Measurements from ENCODE around the gene ULK4.

Gene ULK4

DNA sequence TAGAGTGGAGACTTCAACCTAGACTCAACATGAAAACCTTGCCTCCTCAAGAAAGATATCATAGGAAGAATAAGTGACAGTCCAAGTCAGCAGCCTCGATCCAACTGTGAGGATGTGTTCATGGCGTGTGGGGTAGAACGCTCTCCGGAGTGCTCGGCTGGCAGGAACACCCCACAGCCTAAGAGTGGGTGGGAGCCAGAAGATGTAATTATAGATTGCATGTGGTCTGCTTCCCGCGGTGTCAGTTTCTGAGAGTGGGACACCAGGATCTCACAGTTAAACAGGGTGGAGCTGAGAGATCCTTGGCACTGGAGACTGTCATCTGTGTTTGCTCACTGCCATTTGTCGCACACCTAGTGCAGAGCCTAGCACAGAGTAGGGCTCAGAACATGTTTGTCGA is 604.6 kb downstream of the ULK4 start:
- DNase-seq (ENCODE audit: low spot score) = no peak

DNA sequence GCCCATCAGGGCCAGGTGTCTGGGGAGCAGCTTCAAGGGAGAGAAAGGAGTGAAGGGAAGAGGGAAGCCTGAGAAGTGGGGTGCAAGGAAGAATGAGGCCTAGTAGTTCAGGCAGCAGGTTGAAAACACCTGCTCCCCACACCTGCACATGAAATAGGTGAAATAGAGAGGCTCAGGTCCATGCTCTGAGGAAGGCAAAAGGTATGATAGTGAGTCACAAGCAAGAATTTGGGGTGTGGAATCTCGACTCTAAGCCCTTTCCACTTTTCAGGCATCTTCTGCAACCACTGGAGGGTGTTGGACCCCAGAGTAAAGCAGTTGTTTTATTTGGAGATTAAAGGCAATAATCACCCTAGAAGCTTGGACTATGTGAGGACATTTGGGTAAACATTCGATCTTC is 605.1 kb downstream of the ULK4 start:
- DNase-seq (ENCODE audit: low spot score) = no peak

DNA sequence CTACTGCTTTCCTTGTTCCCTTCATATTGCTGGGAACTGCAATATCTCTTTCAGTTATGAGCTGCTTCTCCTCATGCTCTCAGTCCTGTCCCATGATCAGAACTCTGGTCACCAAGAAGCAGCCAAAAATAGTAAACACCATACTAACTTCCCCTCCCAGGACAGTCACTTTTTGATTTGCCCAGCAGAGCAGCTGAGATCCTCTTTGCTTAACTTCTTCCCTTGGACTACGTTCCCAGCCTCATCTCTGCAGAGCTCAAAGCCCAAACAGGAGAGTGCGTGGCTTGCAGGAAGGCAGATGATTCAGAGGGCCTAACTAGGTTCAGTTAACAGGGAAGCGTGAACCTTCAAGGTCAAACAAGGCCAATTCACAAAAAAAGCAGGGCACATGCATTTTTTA is 609.4 kb downstream of the ULK4 start:
- DNase-seq (ENCODE audit: low spot score) = no peak

DNA sequence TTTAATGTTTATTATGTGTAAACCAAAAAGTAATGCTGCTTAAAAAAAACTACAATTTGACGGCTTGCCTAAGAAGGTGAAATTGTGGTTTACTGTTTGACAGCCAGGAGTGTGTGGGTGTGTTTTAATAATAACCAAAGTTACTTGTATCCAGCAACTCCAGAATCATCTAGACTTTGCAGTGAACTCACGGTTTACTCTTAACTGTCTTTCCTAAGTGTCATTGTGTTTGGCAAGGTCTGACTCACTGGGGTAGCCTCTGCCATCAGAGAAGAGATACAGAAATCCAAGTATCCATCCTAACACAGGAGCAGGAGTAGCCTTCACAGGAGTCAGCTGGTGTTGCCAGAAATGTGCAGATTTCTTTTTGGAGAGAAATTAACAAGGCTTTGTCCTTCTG is 611.5 kb downstream of the ULK4 start:
- no peak for DNase-seq (ENCODE audit: low spot score)

DNA sequence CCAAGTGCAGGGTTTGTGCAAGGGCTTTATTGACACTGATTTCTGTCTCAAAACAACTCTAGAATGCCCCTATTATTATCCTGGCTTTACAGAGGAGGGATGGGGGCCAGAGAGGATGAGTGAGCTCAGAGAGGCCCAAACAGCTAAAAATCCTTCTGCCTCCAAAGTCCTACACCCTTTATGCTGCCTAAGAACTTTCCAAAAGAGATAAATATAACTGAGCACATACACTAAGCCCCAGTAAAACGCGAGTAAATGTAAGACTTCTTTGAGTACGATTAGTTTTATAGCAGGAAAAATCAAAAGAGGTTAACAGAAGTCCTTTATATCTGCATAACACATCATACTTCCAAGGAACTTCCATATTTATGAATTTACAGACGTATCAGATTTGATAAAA is 613.5 kb downstream of the ULK4 start:
- DNase-seq (ENCODE audit: low spot score) = no peak

DNA sequence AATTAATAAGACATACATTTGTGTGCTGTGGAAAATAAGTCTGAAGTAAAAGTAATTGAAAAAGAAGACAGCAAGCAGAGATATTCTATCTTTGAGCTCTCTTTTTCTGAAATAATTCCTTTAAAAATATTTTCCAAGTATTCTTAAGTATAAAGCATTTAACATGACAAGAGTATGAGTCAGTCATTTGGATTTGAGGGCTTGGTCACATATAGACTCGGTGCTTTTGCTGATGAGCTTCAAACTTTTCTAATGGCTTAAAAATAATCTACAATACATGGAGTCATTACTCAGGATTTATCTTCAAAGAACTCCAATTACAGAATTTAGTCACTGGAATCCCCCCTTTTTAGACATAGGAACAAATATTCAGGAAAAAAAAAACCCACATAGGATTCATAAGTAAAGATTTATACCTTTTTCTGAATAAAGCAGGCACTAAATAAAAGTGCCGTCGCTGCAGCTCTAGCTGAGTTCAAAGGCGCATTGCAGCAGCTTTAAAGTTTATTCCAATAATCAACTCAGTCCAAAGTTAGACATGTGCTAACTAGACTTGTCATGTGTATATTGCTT is 615.1 kb downstream of the ULK4 start:
- DNase-seq (ENCODE audit: low spot score) = no peak

DNA sequence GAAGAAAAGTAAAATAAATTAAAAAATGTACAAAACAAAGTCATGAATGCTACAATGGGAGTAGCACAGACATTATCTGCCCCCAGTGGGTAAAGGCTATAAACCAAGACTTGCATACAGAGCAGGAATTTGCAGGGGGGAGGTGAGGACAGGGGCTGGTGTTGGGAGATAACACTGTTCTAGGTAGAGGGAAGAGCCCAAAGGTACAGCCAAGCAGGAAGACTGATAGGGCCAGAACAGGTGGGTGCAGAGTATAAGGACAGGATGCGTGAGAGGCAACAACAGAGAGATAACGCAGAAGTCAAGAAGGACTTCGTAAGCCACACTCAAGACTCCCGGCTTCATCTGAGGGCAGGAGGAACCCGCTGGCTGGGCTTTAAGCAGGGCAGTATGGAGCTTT is 616.1 kb downstream of the ULK4 start:
- DNase-seq (ENCODE audit: low spot score) = no peak

DNA sequence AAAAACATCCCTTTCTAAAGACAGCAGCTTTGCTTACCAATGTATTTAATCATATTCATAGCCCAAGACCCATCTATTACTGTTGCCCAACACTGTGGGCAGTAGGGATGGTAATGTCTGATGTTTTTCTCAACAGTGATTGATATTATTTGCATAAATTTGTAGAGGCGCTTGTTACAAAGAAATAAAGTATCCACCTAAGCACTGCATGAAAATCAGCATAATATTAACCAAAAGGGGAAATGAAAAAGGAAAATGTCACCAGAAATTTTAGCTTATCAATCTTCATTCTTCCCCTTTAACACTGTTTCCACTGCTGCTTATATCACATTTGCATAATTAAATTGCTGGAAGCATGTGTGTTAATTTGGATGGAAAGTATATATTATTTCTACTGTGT is 622.1 kb downstream of the ULK4 start:
- no peak for DNase-seq (ENCODE audit: low spot score)

DNA sequence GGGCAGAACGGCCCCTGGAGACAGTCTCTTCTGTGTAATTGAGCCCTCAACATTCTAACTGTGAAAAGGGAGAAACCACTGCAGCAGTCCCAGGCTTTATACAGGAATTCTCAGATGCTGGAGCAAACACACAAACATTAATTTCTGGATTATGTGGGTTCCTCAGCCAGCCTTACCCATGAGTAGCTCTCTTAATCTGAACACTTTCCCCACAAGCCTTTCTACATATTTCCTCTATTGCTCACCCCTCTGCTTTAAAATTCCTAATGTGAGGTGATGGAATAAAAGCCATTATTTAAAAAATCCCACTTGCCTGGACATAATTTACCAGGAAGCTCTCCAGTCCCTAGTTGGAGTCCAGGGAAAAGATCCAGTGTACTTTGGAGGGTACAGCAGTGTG is 623.6 kb downstream of the ULK4 start:
- no peak for DNase-seq (ENCODE audit: low spot score)

DNA sequence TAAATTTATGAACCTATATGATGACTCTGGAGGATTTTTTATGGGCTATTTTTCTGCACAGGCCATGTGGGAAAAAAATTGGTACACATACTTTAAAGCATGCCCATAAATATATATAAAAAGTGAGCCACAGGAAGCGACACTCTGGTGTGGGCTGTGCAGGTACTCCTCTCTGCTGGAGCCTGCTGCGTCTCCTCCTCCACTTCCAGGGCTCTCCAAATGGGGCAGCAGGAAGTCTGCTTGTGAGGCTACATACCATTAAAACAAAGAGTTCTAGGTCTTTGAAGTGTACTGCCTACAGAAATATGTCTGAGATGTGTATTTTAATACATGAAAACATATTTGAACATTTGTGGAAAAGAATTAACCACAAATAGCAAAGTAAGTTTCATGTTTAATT is 627.5 kb downstream of the ULK4 start:
- no peak for DNase-seq (ENCODE audit: low spot score)

DNA sequence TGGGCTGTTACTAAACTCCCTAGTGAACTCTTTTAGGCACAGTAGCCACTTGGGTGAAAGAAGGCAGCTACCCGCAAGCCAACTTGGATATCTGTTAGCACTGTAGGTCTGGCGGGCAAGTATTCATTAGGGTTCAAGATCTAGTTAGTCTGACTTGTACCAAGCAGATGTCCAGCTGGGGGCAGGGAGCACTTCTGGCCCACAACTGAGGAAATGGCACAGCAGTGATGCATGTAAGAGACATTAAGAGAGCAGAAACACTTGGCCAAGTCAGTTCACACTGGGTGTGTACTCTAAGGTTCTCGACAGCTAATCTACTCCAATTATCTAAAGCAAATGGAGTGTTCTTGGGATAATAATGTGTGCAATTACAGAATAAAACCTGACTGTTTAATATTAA is 630.9 kb downstream of the ULK4 start:
- no peak for DNase-seq (ENCODE audit: low spot score)

DNA sequence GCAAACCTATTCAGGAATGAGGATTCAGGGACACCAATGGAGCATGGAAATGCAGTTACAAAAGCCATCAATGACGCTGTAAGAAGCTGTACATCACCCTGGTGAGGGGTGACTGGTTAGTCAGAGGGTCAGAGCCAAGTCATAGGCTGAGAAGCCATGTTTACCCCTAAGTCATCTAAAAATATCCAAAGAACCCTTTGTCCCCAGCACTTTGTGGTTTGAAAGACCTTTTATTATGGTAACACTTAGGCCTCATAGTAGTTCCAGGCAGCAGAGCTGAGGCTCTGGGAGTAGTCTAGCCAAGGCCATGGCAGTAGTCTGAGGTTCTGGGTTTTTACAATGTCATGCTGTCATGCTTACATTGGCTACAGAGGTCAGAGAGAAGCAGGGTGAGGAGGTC is 631.4 kb downstream of the ULK4 start:
- no peak for DNase-seq (ENCODE audit: low spot score)

DNA sequence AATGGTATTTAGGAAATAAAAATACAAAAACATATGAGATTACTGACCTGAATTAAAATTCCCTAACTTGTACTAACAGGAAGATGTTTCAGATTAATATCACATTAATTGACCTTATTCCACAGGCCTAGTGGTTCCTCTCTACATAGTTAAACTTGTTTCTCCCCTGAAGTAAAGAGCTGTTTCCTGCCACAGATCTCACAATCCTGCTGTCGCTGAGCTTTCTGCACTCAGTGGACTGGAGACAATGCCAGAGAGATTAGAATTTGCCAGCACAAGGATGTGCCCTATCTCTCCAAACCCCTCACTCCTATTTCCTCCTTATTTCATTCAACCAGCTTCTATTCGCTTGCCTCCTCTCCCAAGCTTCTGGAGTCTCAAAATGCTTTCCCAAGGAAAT is 632.0 kb downstream of the ULK4 start:
- DNase-seq (ENCODE audit: low spot score) = no peak

DNA sequence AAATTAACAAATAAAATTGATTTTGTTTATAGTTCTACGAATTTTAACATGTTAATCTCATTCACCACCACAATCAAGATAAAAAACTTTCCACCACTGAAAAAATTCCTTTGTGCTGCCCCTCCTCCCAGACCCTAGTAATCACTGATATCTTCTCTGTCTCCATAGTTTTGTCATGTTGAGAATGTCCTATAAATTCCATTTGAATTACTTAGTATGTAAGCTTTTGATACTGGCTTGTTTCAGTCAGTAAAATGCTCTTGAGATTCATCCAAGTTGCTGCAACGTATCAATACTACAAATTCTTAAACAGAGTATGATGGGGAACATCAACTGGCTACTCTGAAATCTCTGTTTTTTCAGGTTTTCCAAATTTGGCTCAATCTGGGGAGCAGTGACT is 633.0 kb downstream of the ULK4 start:
- no peak for DNase-seq (ENCODE audit: low spot score)

DNA sequence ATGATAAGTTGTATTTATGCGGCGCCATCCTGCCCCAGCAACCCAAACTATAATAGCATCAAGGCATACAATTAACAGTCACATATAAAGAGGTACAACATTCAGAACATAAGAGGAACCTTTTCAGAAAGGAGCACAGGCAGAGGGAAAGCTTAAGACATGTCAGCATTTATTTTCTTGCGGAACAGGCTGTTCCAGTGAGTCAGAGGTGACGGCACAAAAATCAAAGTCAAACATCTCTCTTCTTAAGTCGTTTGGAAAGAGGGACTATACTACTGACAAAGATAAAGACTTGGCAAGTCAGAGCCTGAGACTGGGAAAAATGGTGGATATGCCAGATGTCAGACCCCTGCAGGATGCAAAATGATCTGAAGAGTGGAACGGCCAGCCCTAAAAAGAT is 634.2 kb downstream of the ULK4 start:
- DNase-seq (ENCODE audit: low spot score) = no peak

DNA sequence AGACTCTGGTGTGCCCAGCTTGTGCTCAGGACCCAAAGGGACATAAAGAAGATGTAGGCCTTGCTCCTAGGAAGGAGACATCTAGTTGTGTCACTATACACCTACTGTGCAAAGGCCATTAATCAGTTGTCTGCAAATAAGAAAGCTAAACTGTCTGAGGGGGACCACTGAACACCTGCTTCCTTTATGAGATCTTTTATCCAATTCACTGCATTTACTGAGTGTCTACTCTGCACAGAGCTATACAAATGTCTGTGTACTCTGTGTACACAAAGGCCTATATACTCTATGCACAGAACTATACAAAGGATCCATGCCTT is 637.8 kb downstream of the ULK4 start:
- DNase-seq (ENCODE audit: low spot score) = no peak

DNA sequence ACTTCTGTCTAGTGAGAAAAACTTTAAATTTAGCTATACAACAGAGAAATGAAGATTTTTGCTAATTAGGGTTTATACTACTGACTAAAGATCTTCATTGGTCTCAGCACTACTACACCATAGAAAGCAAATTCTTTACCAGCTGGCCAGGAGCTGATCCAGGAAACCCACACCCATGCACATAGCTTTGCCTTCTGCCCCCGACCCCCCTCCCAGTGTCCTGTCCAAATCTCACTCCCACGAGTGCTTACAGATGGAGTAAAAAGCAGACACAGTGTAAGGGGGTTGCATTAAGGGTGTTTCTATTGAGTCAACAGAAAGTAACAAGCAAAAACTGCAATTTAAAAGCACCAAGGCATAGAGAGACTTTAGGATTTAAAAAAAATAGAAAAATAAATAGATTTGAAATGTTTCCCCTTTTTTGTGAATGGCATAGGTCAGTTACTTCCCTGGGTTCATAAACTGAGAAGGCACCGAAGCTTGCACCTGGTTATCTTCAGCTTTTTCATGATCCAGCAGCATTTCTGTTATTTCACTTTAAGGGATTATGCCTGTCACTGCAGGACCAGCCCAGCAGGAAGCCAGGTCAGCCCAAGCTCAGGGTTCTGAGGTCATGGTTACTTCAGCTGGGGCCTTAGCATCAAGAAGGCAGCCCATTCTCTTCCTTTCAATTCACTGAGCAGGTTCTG is 638.3 kb downstream of the ULK4 start:
- no peak for DNase-seq (ENCODE audit: low spot score)

DNA sequence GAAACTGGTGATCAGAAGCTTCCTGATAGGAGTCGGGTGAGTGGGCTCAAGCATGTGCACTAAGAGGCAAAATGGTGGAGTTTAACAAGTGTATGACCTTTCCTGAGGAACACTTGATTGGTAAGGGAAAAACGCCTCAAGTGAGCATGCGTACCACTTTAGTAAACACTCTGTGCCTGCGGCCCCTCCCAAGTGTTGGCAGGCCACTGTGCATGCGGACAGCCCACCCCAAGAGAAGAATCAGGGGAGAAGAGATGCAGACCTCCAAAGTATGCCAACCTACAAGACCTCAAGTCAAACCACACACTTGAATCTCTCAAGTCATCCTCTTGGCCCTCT is 640.3 kb downstream of the ULK4 start:
- no peak for DNase-seq (ENCODE audit: low spot score)

DNA sequence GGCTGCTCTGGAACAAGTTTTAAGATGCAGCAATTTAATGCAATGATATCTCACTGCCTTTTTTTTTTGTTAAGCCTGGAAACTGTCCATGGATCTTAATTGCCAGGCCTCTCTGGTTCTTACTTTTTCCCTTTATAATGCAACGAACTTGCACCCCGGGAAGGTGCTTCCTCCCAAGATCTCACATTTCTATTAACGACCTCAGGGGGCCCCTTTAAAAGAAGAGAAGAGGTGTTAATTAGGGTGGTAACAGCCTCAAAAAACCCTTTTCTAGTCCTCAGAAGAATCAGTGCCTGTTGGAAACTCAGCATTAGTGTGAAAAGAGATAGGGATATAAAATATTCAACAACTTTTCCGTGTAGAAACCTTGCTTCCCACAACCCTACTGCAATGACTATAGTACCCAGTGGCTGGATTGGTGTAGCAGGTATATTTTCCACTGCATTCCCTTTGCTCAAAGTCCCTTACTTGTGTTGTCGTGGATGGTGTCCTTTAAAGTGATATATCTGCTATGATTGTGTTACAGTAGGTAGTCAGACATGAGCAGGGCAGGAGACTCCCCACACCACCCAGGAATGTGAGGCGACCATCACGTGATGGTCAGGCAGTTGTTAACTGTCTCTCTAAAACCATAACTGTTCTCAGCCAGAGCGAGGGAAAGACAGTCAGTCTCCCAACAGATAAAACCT is 640.8 kb downstream of the ULK4 start:
- DNase-seq (ENCODE audit: low spot score) = no peak

DNA sequence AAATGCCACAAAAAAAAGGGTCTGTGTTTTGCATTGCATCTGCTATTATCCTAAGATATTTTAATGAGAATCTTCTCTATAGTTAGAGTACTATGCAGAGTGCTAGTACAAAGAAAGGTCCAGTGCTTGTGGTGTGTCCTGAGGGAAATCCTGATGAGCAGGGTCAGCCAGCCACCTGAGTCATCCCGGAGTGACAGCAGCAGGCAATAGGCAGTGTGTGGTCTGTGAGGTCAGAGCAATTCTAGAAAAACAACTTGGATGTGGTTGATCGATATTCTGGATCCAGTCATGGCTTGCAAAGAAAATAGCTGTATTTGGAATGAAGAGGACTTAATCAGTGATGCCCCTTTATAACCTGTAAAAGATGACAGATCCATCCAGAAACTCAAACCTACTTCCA is 643.4 kb downstream of the ULK4 start:
- DNase-seq (ENCODE audit: low spot score) = no peak

DNA sequence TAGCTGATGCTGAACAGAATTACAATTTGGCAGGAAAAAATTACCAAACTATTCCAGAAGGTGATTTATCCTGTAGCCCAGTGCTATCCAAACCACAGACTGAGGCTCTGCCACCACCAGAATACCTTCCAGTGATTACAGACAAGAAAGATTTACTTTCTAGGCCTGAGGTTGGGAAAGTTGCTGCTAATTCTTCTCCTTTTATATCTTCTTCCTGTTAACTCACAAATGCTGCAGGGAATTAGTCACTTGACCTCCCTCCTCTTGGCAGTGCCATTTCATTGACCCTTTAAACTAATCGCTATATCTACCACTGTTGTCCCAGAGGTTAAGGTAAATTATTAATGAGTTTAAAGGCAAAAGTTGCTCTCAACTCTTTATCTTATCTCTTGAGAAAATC is 644.2 kb downstream of the ULK4 start:
- DNase-seq (ENCODE audit: low spot score) = peak; percentile 10

DNA sequence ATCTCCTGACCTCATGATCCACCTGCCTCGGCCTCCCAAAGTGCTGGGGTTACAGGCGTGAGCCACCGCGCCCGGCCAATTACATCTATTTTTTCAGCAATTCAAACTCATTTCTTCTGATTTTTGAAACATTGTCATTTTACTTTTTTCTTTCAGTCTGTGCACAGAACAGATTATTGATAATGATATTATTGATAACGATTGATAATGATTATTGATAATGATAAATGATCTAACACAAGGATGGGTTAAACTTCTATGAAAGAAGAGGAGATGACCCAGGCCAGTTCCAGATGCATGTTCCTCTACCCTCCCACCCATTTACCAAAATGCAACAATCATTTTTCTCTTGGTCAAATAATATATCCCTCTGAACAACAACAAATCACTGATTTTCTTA is 644.6 kb downstream of the ULK4 start:
- DNase-seq (ENCODE audit: low spot score) = no peak

DNA sequence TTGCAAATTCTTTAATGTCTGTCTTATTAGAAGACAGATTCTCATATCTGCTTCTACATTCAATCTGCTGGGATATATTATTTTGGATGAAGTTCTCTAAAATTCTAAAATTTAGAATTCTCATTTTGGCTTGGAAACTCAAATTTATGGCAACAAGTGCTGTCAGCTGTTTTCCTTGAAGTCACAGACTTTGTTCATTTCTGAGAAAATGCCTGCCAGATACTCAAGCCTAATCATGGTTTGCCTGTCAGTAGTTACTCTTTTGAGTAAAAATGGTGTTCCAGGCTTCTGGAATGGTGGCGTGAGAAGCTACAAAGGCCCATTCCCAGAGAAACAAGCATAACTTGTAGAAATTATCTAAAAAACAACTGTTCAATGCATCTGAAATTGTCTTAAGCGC is 646.8 kb downstream of the ULK4 start:
- no peak for DNase-seq (ENCODE audit: low spot score)

DNA sequence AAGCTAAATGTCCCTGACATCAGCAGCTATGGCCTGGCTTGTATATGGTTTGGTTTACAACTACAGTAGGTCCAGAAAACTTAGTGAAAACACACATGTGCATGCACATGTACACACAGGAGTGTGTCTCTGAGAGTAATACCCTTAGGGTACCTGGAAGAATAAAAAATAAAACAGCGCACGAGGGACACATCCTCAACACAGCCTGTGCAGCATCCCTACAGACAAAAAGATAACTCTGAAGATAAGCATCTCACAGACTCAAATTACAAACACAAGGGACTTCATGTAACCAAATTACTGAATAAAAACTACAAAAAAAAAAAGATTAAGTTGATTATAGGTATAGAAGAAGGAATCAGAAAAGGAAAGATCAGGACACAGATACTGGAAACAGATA is 653.8 kb downstream of the ULK4 start:
- no peak for DNase-seq (ENCODE audit: low spot score)

All from kidney capillary endothelial cell (primary cell).